RPMI7951 (cell line): ENCODE measurements around the gene PLEKHA6. TPM values are rescaled to one million over a fixed set of nuclear protein-coding genes. Genes with fewer than 3 reads are reported as not detected.

ENCODE experiments used
- DNase-seq: peaks from one replicate; pipeline ENCODE4 v3.0.0-alpha.2; 2012; ENCODE audit warnings: low read depth
- total RNA-seq: library from RNA; depleted of rRNA; stranded (reverse); fragments of >200 nt; shearing (Covaris generic); gene quantifications from 2 replicates; pipeline ENCODE4 v1.2.3, GENCODE V29; 2014; rRNA removed

The PLEKHA6 gene
- total RNA-seq, 1 experiment from 2014 or later = 0.72 TPM

DNA sequence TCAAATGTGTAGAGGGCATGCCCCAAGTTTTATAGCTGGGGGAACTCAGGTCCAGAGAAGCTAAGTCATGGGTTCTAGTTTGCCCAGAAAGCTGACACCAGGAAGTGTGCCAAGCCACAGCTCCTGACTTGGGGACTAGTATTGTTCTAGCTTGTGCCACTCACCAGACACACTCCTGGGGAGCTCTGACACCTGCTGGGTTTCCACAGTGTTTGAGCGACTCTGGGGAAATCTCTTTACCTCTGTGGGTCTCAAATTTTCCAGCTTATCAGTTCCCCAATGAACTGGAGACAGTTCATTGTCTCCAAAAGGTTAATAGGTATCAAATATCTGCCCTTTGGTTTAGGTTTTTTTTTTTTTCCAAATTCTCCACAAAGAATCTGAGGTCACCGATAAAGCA, 167.7 kb downstream of the PLEKHA6 start:
- DNase-seq = no peak

DNA sequence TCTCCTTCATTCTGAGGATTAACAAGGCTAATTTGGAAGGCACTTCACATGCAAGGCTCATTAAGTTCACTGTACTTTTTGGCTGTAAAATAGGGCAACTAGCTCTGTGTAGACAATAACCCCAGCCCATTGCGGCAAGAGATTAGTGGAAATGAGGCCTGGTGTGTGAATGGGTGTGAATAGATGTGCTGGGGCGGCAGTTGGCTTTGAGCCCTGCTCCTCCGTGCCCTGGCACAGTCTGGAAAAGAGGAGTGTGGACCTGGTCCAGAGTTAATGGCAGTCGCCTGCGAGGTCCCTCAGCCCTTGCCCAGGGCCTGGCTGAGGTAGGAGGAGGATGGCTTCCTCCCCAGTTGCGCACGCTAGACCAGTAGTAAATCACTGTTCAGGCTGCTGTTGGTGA, 168.3 kb downstream of the PLEKHA6 start:
- no peak for DNase-seq

DNA sequence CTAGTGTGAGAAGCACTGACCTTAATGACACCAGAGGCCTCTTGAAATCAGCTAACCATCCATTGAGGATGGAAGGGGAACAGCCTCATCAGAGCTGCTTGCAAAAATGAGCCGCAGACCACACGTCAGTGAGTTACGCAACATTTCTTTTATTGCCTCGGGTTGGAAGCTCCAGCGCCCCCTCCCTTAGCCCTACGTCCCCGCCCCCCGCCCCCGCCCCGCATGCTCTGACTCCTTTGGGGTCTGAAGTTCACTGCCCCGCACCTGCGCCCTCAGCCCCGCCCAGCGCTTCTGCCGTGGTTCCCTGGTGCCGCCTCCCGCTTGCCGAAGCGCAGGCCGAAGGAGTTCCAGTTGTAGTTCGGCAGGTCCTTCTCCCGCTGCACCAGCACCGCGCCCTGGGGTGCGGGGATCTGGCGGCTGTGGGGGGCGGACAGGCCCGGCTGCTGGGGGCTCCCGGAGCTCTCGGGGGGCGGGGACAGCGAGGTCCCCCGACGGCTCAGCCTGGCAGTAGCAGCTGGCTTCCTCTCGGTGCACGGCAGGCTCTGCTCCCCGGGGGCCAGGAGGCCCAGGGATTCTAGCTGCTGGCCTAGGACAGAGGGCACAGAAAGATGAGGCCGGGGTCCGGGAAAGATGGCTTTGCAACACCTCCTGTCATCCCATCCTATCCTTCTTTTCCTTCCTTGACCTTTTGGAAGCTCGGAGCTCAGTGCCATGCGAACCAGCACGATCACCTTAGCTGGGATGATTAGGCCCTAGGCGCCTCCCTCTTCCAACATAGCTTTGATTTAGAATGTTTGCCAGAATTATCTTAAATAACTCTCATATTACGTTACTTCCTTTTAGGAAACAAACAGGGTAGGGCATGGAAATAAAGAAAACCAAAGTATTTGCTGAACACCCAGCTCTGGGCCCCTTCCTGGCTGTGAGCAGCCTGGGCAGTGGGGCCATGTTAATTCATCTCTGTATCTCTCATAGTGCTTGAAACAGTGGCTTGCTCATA, 169.2 kb downstream of the PLEKHA6 start:
- DNase-seq = peak; percentile 22

DNA sequence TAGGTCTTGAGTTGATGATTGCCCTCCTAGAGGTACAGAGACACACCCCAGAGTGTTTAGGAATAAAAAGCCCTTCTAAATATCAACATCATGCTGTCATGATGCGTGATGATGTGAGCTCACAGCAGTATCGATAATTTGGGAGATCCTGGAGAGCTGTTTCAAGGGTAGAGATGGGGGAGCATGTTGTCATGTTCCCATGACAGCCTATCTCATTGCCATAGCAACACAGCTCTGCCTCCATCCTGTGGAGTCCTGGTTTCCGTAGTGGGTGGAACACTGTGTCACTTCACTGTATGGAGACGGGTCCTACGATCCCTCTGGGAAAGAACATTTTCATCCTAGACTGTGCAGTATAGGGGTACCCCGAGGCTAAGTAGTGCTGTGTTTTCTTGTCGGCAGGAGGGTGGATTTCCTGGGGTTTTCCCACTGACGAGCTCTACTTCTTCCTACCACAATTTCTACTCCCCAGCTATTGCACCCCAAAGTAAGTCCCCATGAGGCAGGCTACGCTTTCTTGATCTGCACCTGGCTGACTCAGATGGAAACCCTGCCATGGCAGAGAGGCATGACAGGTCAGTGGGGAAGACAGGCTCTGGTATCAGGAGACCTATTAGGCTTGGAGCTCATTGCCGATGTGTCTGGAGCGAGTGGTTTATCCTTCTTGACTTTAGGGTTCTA, 170.6 kb downstream of the PLEKHA6 start:
- DNase-seq = no peak

GRCh38 chr1:204186597-204186996, 173.1 kb downstream of the PLEKHA6 start:
- no peak for DNase-seq

DNA sequence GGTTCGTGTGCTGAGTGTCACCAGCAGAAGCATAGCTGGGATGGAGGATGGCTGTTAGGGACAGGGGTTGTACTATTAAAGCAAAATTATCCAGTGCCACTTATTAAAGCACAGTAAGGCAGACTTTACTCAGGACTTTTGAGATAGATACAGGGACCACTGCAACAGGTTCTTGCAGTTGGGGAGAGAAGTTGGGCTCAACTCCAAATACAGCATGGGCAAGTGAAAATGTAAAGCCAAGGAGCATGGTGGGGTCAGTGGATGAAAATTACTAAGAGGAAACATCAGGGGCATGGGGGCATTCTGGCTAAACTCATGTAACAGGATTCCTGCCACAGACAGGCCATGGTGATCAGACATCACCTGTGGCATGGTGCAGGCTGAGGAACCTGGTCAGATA, 178.6 kb downstream of the PLEKHA6 start:
- no peak for DNase-seq

GRCh38 chr1:204180133-204180532, 179.6 kb downstream of the PLEKHA6 start:
- no peak for DNase-seq

- DNase-seq = no peak
Measured at GRCh38 chr1:204178487-204179281, 181.0 kb downstream of the PLEKHA6 start.

GRCh38 chr1:204177133-204177532, 182.6 kb downstream of the PLEKHA6 start:
- no peak for DNase-seq

DNA sequence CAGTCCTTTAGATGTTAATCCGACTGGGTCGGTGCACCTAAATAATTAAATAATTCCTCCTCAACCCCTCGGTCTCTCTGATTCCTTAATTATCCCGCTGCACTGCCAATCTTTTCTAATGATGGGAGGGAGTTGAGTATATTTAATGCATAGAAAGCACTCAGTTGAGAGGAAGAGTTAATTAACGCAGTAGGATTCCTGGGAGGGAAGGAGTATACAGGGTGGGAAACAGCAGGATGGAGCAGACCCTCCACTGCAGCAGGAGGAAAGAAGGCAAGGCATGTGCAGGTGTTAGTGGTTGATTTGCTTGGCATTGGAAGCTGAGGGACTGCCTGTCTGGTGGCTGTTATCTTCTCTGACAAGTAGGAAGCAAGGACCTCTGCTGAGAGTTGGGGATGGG, 183.7 kb downstream of the PLEKHA6 start:
- no peak for DNase-seq

DNA sequence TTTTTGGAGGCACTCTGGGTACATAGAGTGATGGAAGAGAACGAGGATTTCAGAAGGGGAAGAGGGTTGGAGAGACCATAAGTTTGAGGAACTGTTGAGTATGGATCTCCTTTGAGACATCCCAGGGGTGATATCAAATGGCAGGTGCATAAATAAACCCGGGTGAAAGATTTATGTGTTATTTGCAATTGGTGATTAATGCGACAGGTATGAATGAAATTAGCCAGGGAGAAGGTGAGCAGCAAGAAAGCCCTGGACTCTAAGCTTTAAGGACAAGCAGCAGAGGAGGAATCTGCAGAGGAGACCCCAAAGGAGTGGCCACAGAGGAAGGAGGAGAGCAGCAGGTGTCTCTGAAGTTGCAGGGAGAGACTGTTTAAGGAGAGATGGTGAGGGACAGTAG, 184.8 kb downstream of the PLEKHA6 start:
- no peak for DNase-seq

DNA sequence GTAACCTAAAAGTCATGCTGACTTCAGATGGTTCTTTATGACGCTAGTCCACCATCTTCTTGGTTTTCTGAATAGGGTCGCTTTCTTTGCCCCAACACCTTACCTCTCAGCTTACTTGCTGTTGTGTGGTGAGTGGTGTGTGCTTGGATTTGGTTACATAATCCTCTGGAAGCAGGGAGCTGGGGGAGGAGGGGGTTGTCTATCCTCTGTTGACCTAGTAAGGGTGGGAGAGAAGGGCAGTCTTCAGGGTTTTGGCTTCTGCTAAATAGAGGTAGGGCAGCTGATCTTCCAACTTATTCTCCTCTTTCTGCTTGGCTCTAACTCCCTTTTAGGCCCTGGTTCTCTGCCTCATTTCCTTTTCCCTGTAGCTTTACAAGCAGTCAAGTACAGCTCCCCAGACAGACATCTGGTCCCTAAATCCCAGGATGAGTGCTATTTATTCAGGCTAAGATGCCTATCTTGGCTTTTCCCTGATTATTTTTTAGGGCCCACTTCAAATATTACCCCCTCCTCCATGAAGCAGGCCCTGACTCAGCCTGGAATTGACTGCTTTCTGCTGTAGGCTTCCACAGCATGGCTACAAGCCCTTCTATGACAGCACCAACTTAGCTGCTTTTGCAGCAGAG, 187.2 kb downstream of the PLEKHA6 start:
- no peak for DNase-seq

GRCh38 chr1:204171751-204172178, 188.0 kb downstream of the PLEKHA6 start:
- DNase-seq = peak; percentile 70

DNA sequence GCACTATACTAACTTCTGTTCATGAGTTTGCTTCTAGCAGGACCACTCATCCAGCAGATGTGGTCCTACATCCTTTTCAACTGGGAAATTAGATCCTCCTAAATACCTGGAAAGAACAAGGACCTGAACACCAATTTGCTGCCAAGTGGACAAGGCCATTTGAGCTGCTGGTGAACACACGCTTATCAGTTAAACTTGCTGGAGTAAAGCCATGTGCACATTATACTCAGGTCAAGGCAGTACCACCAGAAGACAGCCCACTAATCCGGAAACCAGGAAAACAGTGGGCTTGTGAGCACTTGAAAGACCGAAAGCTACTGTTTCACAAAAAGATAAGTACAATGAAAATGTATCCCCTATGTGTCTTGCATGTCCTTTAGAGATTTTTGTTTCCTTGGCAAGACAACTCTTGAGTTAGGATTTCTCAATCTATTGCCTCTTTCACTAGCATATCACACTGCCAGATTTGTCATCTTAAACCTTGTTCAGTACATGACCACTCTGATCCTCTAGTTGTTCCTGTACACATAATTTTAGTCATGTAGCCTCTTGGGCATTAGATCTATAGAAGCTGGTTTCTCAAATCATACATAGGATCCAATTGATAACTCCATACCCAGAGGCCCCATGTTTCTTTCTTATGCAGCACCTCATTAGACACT, 189.1 kb downstream of the PLEKHA6 start:
- DNase-seq = no peak

- no peak for DNase-seq
Measured at GRCh38 chr1:204169858-204170257, 189.9 kb downstream of the PLEKHA6 start.

Other genes with a start within 250 kb of the PLEKHA6 start
- gene ETNK2, start 207.9 kb downstream of the PLEKHA6 start, total RNA-seq = 10.4 and 12.4 TPM in 2 replicates
- 0.29 and 0.72 TPM in 2 replicates for gene REN, start 193.6 kb downstream of the PLEKHA6 start, total RNA-seq
- 5.0 and 7.0 TPM in 2 replicates for gene KISS1, start 163.4 kb downstream of the PLEKHA6 start, total RNA-seq
- gene GOLT1A, start 145.9 kb downstream of the PLEKHA6 start, total RNA-seq = not detected in 2 replicates
- 18.3 and 21.7 TPM in 2 replicates for gene PPP1R15B, start 51.9 kb upstream of the PLEKHA6 start, total RNA-seq
- gene PIK3C2B, start 134.9 kb upstream of the PLEKHA6 start, total RNA-seq = 0.49 and 1.1 TPM in 2 replicates
- gene MDM4, start 156.5 kb upstream of the PLEKHA6 start, total RNA-seq = 4.6 and 9.1 TPM in 2 replicates